Calu3 (cell line): ENCODE data around the gene GRIK2. TPM values are rescaled to one million over a fixed set of nuclear protein-coding genes. Genes with fewer than 3 reads are reported as not detected.

Experiments
- BruUV-seq: library from RNA; stranded (reverse); fragments of 400-500 nt; replicated peaks from 2 replicates; lab custom pipeline; 2021; lab: Mats Ljungman, UMichigan
- CTCF ChIA-PET: fragments of 300-600 bp; sonication (Branson Sonifier 250); formaldehyde crosslinking; loops from one replicate; lab custom pipeline; 2022; ENCODE audit warnings: antibody characterized with exemption; lab: Charles Lee
- DNase-seq: peaks from one replicate; pipeline ENCODE4 v3.0.0; 2022
- H3K27ac Mint-ChIP-seq: one replicate; pipeline ENCODE4 v1.8.0; 2022; ENCODE audit warnings: mixed read lengths; ENCODE audit not compliant: unreplicated experiment
- H3K27me3 Mint-ChIP-seq: one replicate; pipeline ENCODE4 v1.8.0; 2022; ENCODE audit warnings: mixed read lengths; ENCODE audit not compliant: unreplicated experiment
- H3K36me3 Mint-ChIP-seq: one replicate; pipeline ENCODE4 v1.8.0; 2022; ENCODE audit warnings: mild to moderate bottlenecking, moderate library complexity, mixed read lengths; ENCODE audit not compliant: insufficient read depth, unreplicated experiment
- H3K4me1 Mint-ChIP-seq: one replicate; pipeline ENCODE4 v1.8.0; 2022; ENCODE audit warnings: mild to moderate bottlenecking, low read depth, mixed read lengths; ENCODE audit not compliant: unreplicated experiment
- H3K4me3 Mint-ChIP-seq: one replicate; pipeline ENCODE4 v1.8.0; 2022; ENCODE audit warnings: mild to moderate bottlenecking, low read depth, moderate library complexity, mixed read lengths; ENCODE audit not compliant: unreplicated experiment
- H3K9me3 Mint-ChIP-seq: one replicate; pipeline ENCODE4 v1.8.0; 2022; ENCODE audit warnings: low read depth, mixed read lengths; ENCODE audit not compliant: unreplicated experiment
- intact Hi-C: fragments of 100-400 bp; cut with micrococcal nuclease; formaldehyde crosslinking; loops from one replicate; pipeline ENCODE4 v1.10.0; 2022; ENCODE audit not compliant: unreplicated experiment
- total RNA-seq: library from RNA; stranded (reverse); gene quantifications from 2 replicates; pipeline ENCODE4 v1.2.3, GENCODE V29; 2022
- TF ChIP-seq, protein P1 (sequence below): fragments of 200-600 bp; IDR thresholded peaks from one replicate; pipeline ENCODE4 v1.8.0; 2022; ENCODE audit warnings: antibody characterized with exemption; ENCODE audit not compliant: unreplicated experiment

The GRIK2 gene
- total RNA-seq, 1 experiment from 2014 or later: 3.3 TPM

- DNase-seq: no peak
- no peaks in the 10 kb centered on the region for H3K9me3 Mint-ChIP-seq
- TF ChIP-seq, protein P1, sequence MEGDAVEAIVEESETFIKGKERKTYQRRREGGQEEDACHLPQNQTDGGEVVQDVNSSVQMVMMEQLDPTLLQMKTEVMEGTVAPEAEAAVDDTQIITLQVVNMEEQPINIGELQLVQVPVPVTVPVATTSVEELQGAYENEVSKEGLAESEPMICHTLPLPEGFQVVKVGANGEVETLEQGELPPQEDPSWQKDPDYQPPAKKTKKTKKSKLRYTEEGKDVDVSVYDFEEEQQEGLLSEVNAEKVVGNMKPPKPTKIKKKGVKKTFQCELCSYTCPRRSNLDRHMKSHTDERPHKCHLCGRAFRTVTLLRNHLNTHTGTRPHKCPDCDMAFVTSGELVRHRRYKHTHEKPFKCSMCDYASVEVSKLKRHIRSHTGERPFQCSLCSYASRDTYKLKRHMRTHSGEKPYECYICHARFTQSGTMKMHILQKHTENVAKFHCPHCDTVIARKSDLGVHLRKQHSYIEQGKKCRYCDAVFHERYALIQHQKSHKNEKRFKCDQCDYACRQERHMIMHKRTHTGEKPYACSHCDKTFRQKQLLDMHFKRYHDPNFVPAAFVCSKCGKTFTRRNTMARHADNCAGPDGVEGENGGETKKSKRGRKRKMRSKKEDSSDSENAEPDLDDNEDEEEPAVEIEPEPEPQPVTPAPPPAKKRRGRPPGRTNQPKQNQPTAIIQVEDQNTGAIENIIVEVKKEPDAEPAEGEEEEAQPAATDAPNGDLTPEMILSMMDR: no peak
- CTCF ChIA-PET: interaction anchor here (0.6 kb wide), 1 partner anchor 953 kb away, joined by 7 read pairs; no protein-coding TSS in a partner anchor
- H3K36me3 Mint-ChIP-seq: no peaks in the 10 kb centered on the region
- H3K27ac Mint-ChIP-seq: no peak overlapping the region
- no TSS peak for BruUV-seq
- H3K4me3 Mint-ChIP-seq: no peak overlapping the region
- intact Hi-C loops: loop anchor here (10.0 kb wide), 1 partner anchor 779 kb away; no protein-coding TSS in a partner anchor
- H3K4me1 Mint-ChIP-seq: no peaks in the 10 kb centered on the region
- no peaks in the 10 kb centered on the region for H3K27me3 Mint-ChIP-seq
Observed at GRCh38 chr6:101845621-101846020, 452.1 kb downstream of the GRIK2 start.

DNA sequence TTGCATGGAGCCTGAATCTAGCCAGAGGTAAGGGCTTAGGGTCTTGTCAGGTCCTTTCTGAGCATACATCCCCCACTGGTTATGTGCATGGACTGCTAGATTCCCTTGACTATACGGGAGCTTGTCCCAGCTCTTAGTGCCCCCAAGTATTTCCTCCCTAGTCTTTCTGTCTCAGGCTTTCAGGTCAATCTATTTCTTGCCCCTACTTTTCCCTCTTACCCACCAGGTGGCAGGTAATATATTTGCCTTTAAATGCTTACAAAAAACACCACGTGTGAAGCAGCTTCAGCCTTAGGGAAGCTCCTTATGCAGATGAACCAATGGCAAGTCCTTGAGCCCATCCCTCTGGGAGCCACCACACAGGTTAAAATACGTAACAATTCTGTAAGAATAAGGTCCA, 454.2 kb downstream of the GRIK2 start:
- intact Hi-C loops: loop anchor here (10.0 kb wide), 1 partner anchor 777 kb away; no protein-coding TSS in a partner anchor
- CTCF ChIA-PET: no interaction called here
- BruUV-seq: no TSS peak
- Mint-ChIP-seq H3K27ac (no peak overlapping the region), H3K9me3 (no peaks in the 10 kb centered on the region), H3K36me3 (no peaks in the 10 kb centered on the region), H3K27me3 (no peaks in the 10 kb centered on the region), H3K4me1 (no peaks in the 10 kb centered on the region), H3K4me3 (no peak overlapping the region)
- TF ChIP-seq, protein P1: no peak
- DNase-seq: no peak

DNA sequence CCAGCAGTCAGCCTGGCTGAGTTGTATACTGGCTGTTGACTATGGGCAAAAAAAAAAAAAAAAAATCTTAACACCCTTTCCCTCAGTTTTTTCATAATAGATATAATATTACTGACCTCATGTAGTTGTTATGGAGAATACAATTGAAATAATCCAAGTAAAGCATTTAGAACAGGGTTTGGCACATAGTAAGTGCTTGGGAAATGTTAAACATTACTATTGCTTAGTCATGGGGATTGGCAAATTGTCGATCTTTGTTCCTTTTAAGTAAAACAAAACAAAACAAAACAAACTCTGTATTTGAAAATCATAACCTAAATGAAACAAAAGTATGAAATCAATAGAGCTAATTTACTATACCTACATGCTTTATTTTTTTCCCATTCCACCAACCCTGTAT, 458.4 kb downstream of the GRIK2 start:
- TF ChIP-seq, protein P1: no peak
- intact Hi-C loops: no loop called here
- no peak for DNase-seq
- Mint-ChIP-seq H3K27me3 (no peaks in the 10 kb centered on the region), H3K36me3 (no peaks in the 10 kb centered on the region), H3K9me3 (no peaks in the 10 kb centered on the region), H3K4me3 (no peak overlapping the region), H3K4me1 (no peaks in the 10 kb centered on the region), H3K27ac (no peak overlapping the region)
- CTCF ChIA-PET: no interaction called here
- BruUV-seq: no TSS peak

DNA sequence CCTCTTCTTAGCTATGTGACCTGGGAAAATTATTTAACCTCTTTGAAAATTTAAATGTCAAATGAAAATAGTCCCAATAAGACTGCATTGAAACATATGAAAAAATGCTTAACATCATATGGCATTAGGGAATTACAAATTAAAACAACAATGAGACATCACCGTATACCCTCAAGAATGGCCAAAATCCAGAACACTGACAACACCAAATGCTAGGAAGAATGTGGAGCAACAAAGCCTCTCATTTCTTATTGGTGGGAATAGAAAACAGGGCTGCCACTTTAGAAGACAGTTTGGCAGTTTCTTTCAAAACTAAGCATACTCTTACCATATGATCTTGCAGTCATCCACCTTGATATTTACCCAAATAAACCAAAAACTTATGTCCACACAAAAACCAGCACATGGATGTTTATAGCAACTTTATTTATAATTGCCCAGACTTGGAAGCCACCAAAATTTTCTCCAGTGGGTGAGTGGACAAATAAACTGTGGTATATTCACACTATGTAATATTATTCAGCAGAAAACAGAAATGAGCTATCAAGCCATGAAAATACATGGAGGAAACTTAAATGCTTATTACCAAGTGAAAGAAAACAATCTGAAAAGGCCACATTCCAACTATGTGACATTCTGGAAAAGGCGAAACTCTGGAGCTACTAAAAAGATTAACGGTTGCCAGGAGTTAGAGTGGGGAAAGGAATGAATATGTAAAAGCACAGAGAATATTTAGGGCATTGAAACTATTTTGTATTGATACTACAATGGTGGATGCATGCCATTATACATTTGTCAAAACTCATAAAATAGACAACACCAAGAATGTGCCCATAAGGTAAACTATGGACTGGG, 459.9 kb downstream of the GRIK2 start:
- H3K27me3 Mint-ChIP-seq: no peaks in the 10 kb centered on the region
- CTCF ChIA-PET: no interaction called here

More for the DNA sequence above, 459.9 kb downstream of the GRIK2 start:
- intact Hi-C loops: no loop called here
- Mint-ChIP-seq H3K4me3 (no peak overlapping the region), H3K27ac (no peak overlapping the region), H3K36me3 (no peaks in the 10 kb centered on the region), H3K4me1 (no peaks in the 10 kb centered on the region), H3K9me3 (no peaks in the 10 kb centered on the region)
- no TSS peak for BruUV-seq
- DNase-seq: no peak
- TF ChIP-seq, protein P1: no peak
